Adrenal gland (tissue), 5 donors: ENCODE data around the gene PRMT2.

Experiments
- CTCF ChIP-seq, 6 experiments: fragments of 450-650 bp in 4 of 6; fragments of 200-600 bp in 2 of 6; sonication (generic) in 1 of 6; IDR thresholded peaks; 1 replicate in 5 of 6; 2 replicates in 1 of 6; pipeline versions ENCODE4 v1.5.1 to v1.8.0; 2016 to 2021; ENCODE audit warnings: antibody characterized with exemption in 6 of 6, mild to moderate bottlenecking in 2 of 6, moderate library complexity in 1 of 6
- POLR2A ChIP-seq, 2 donors: fragments of 450-650 bp; IDR thresholded peaks; one replicate each; pipeline ENCODE4 v1.6.1; 2017; ENCODE audit warnings: antibody characterized with exemption in 2 of 2, mild to moderate bottlenecking in 2 of 2, moderate library complexity in 1 of 2
- donor health status: DM: no; HTN: no; CAD: no.

GRCh38 chr21:46610018-46610701 is 25.3 kb upstream of the PRMT2 start:
- TF ChIP-seq CTCF (IDR thresholded peaks at IDR 0.05) (no peak), POLR2A (IDR thresholded peaks at IDR 0.05) (no peak)
